ENCODE measurements around the gene SPATA3.

SPATA3 gene

DNA sequence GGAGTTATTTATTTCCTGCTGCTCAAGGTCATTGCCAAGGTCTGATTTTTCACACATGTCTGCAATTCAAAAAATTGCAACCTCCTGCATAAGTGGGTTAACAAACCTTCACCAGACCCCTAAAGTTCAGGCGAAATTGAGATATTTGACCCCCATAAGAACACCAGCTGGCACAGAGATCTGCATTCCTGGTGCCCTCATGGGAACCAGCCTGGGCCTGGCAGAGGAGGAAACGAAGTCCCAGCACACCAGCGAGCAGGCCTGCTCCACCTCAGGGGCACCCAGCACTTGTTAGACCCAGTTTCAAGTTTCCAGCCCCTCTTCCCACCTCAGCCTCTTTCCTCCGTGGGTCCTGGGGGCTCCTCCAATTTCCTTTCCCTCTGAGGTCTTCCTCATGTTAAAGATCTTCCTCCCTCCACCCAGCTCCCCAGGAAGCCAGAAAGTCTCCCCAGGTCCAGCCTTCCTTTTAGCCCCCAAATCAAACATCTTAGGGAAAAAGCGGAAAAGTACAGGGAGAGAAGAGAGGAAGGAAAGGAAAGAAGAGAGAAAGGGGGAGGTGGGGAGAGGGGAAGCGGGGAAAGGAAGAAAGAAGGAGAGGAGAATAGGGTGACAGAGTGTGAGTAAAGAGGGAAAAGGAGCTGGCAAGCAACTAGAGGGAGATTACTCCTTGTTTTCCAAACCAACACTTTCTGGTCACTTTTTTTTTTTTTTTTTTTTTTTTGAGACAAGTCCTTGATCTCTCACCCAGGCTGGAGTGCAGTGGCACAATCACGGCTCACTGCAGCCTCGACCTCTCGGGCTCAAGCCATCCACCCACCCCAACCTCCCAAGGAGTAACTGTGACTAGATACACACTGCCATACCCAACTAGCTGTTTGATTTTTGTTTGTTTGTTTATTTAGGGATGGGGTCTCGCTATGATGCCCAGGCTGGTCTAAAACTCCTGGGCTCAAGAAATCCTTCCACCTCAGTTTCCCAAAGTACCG, 37.5 kb downstream of the SPATA3 start:
- ChIA-PET POLR2A (no interaction called here), CTCF (interaction anchor here (0.9 kb wide), 1 partner anchor 178 kb away, joined by 3 read pairs; no protein-coding TSS in a partner anchor)
- no peak overlapping the region for H3K4me3 ChIP-seq (ENCODE audit: low read depth, low read length)
- no peak for DNase-seq (ENCODE audit: low read depth, low spot score)
- TF ChIP-seq, protein P1, sequence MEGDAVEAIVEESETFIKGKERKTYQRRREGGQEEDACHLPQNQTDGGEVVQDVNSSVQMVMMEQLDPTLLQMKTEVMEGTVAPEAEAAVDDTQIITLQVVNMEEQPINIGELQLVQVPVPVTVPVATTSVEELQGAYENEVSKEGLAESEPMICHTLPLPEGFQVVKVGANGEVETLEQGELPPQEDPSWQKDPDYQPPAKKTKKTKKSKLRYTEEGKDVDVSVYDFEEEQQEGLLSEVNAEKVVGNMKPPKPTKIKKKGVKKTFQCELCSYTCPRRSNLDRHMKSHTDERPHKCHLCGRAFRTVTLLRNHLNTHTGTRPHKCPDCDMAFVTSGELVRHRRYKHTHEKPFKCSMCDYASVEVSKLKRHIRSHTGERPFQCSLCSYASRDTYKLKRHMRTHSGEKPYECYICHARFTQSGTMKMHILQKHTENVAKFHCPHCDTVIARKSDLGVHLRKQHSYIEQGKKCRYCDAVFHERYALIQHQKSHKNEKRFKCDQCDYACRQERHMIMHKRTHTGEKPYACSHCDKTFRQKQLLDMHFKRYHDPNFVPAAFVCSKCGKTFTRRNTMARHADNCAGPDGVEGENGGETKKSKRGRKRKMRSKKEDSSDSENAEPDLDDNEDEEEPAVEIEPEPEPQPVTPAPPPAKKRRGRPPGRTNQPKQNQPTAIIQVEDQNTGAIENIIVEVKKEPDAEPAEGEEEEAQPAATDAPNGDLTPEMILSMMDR (IDR thresholded peaks at IDR 0.05; ENCODE audit: insufficient read depth, low read length, missing control alignments) = no peak

DNA sequence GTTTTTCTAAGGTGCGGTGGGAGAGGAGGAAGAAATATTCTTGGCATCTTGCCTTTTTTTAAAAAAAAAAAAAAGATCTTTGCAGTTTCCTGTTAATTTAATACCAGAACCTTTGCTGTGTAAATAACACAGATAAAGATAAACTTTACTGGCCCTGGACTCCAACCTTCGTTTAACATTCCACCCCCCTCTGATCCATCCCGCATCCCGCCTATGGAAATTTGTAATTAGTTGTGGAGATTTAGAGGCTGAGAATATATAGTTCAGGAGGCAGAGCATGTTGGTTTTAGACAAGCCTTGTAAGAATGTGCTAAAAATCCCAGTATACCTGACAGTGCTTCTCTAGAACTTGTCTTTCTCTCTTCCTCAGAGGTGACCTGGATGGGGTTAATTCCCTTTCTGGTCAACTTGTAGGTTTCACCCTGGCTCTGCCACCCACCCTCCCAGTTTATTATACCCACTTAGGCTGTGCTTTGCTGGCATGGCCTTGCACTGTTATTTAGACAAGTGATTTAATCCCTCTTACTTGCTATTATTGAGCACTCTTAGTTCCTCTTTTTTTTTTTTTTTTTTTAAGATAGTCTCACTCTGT, 38.5 kb downstream of the SPATA3 start:
- ChIA-PET POLR2A (no interaction called here), CTCF (interaction anchor here (2.2 kb wide), 1 partner anchor 19 kb away, joined by 10 read pairs; no protein-coding TSS in a partner anchor)

DNA sequence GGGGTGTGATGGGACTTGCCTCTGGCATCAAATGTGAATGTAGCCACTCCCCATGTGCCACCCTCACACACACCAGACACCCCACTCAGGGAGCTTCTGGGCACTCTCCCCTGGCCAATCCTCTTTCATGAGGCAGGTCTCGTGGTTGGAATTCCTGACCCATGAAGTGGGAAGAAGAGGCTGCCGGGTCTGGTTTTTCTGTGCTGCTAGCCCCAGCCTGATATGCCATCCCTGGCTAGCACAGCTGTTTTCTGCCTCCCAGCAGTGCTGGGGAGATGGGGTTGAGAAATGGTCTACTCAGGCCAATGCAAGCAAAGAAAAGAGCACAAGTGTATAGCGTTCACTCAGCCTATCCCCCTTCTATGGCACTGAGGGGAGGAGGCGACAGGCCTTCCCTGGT, 40.2 kb downstream of the SPATA3 start:
- H3K4me3 ChIP-seq (ENCODE audit: low read depth, low read length) = no peak overlapping the region
- DNase-seq (ENCODE audit: low read depth, low spot score) = no peak
- TF ChIP-seq, protein P1 (IDR thresholded peaks at IDR 0.05; ENCODE audit: insufficient read depth, low read length, missing control alignments) = no peak
- ChIA-PET POLR2A (no interaction called here), CTCF (interaction anchor here (1.4 to 2.2 kb wide), 2 partner anchors 14 to 17 kb away, joined by 3 to 10 read pairs; no protein-coding TSS in a partner anchor)

More for the DNA sequence above, 38.5 kb downstream of the SPATA3 start:
- H3K4me3 ChIP-seq (ENCODE audit: low read depth, low read length) = no peak overlapping the region
- no peak for DNase-seq (ENCODE audit: low read depth, low spot score)
- TF ChIP-seq, protein P1 (IDR thresholded peaks at IDR 0.05; ENCODE audit: insufficient read depth, low read length, missing control alignments) = no peak

DNA sequence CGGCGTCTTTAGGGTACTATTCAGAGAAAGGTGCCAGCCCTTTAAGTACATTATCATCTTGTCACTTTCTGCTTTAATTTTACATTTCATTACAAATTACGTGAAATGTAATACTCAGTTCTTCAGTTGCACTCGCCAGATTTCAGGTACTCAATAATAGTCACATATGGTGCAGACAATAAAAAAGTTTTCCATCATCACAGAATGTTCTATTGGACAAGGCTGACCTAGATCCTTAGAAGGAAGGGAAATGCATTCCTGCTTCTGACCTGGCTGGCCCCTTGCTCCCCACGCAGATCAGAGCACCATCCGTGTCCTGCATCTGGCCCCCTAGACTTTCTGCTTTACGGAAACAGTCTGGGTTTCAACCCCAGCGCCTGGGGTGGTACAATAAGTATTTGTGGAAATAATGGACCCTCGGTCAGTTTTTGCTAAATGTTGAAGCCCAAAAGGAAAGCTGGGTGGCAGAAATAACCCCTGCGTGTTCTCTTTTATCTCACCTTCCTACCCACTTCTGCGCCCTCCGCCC, 40.7 kb downstream of the SPATA3 start:
- no peak for DNase-seq (ENCODE audit: low read depth, low spot score)
- no peak overlapping the region for H3K4me3 ChIP-seq (ENCODE audit: low read depth, low read length)
- POLR2A ChIA-PET = no interaction called here
- CTCF ChIA-PET = interaction anchor here (2.2 kb wide), 1 partner anchor 16 kb away, joined by 10 read pairs; no protein-coding TSS in a partner anchor
- TF ChIP-seq, protein P1 (IDR thresholded peaks at IDR 0.05; ENCODE audit: insufficient read depth, low read length, missing control alignments) = no peak

DNA sequence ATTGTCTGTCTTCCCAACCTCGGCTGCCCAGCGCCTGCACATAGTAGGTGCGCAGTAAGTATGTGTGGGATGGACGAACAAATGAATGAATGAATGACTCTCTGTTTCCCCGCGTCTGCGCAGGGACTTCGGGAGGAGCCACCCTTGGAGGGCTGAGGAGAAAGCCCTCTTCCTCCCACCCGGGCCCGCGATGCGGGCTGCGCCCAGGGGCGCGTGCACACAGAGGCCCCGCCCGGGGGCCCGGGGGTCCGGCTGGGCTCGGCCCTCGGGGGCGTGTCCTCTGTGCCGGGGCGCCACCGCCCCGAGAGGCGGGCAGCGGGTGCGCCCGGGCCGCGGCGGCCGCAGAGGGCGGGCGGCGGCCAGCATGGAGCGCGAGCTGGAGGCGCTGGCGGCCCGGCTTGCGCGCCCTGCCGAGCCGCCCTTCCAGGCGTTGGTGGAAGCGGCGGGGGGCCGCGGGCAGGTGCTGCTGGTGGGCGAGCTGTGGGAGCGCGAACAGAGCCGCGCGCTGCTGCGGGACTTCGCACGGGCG, 41.3 kb downstream of the SPATA3 start, which contains the start of gene C2orf72:
TSS of gene C2orf72 (plus strand) at position 322 of the 529 bp plus-strand sequence. CDS start at position 365, 43 bp downstream.
- TF ChIP-seq, protein P1 (IDR thresholded peaks at IDR 0.05; ENCODE audit: insufficient read depth, low read length, missing control alignments) = no peak
- ChIA-PET POLR2A (no interaction called here), CTCF (no interaction called here)
- DNase-seq (ENCODE audit: low read depth, low spot score) = no peak
- peak within 1 kb of the TSS; percentile 6; the same call in 1 of the 2 replicates for H3K4me3 ChIP-seq (ENCODE audit: low read depth, low read length)
